Hepatocyte (in vitro differentiated cells): ENCODE measurements around the gene GGT6.

Source experiments
- EZH2 ChIP-seq: fragments of 200-600 bp; sonication (generic); IDR thresholded peaks from 2 replicates; pipeline ENCODE4 v1.6.1; 2016; ENCODE audit warnings: antibody characterized with exemption, mild to moderate bottlenecking, borderline replicate concordance
- TF ChIP-seq, protein P1 (sequence below): fragments of 200-600 bp; sonication (generic); IDR thresholded peaks from 2 replicates; pipeline ENCODE4 v1.5.1; 2016; ENCODE audit warnings: antibody characterized with exemption, mild to moderate bottlenecking; ENCODE audit not compliant: poor library complexity

DNA sequence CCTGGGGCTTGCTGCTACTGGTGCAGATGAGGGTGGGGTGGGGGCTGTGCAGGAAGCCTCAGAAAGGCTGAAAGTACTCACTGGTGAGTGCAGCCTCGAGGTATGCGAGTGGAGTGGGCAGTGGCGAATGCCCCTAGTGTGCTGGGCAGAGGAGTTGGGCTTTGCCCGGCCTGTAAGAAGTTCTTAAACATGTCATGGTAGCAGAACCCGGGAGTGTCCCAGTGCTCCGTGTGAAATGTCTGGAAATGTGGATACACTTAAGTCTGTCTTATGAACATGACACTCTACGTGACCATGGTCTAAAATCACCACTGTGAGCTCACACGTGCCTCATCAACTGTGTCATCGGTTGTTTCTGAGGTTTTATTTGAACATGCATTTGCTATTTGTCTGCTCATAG lies 25.7 kb upstream of the GGT6 start:
- TF ChIP-seq, protein P1, sequence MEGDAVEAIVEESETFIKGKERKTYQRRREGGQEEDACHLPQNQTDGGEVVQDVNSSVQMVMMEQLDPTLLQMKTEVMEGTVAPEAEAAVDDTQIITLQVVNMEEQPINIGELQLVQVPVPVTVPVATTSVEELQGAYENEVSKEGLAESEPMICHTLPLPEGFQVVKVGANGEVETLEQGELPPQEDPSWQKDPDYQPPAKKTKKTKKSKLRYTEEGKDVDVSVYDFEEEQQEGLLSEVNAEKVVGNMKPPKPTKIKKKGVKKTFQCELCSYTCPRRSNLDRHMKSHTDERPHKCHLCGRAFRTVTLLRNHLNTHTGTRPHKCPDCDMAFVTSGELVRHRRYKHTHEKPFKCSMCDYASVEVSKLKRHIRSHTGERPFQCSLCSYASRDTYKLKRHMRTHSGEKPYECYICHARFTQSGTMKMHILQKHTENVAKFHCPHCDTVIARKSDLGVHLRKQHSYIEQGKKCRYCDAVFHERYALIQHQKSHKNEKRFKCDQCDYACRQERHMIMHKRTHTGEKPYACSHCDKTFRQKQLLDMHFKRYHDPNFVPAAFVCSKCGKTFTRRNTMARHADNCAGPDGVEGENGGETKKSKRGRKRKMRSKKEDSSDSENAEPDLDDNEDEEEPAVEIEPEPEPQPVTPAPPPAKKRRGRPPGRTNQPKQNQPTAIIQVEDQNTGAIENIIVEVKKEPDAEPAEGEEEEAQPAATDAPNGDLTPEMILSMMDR: no peak
- no peak for TF ChIP-seq EZH2
